ENCODE measurements around the gene MASP1. TPM values are rescaled to one million over a fixed set of nuclear protein-coding genes. Genes with fewer than 3 reads are reported as not detected.

MASP1 gene
- total and polyA plus RNA-seq, 2 experiments from 2014 or later, result 1.6 to 3.0 TPM

- Mint-ChIP-seq H3K27ac (no peak overlapping the region), H3K27me3 (ENCODE audit: insufficient read depth, low read depth, poor library complexity) (peaks cover 4% of the 10 kb centered on the region)
- no peak overlapping the region for H3K27ac ChIP-seq (ENCODE audit: low read depth)
These were observed 26.6 kb downstream of the MASP1 start for GRCh38 chr3:187264911-187265310.

More at GRCh38 chr3:187264911-187265310, 26.6 kb downstream of the MASP1 start:
- Histone ChIP-seq H4K20me1 (replicated peaks; ENCODE audit: insufficient read depth) (no peaks in the 10 kb centered on the region), H3K36me3 (ENCODE audit: insufficient read depth) (peaks cover 6% of the 10 kb centered on the region; the same call in 1 of the 2 replicates), H3K4me3 (no peak overlapping the region), H2AFZ (no peak overlapping the region), H3K4me2 (no peak overlapping the region), H3K9me2 (ENCODE audit: insufficient read depth) (no peaks in the 10 kb centered on the region), H3F3A (replicated peaks; ENCODE audit: low read depth) (no peaks in the 10 kb centered on the region), H3K27me3 (ENCODE audit: insufficient read depth) (no peaks in the 10 kb centered on the region), H3K79me2 (replicated peaks; ENCODE audit: insufficient read depth) (no peaks in the 10 kb centered on the region), H3K4me1 (ENCODE audit: insufficient read depth) (peaks cover 6% of the 10 kb centered on the region)
- Mint-ChIP-seq H3K36me3 (ENCODE audit: low read depth) (peaks cover 10% of the 10 kb centered on the region; the same call in 2 of the 3 replicates), H3K9me3 (peaks cover 15% of the 10 kb centered on the region), H3K4me1 (peaks cover 6% of the 10 kb centered on the region; the same call in 2 of the 3 replicates), H3K4me3 (no peak overlapping the region)
- DNase-seq (ENCODE audit: low spot score) (no peak), ATAC-seq (no peak)
- TF ChIP-seq ZNF462 (CRISPR knock-in tag; IDR thresholded peaks at IDR 0.05) (no peak), JUNB (IDR thresholded peaks at IDR 0.05; ENCODE audit: unreplicated experiment) (no peak), CTCF (conservative IDR thresholded peaks at IDR 0.05; ENCODE audit: low read depth in 2 of 2) (no peak), POLR2AphosphoS5 (IDR thresholded peaks at IDR 0.05; ENCODE audit: low read depth) (no peak), ZNF331 (CRISPR knock-in tag; IDR thresholded peaks at IDR 0.05; ENCODE audit: low read depth) (no peak)
